ENCODE data around the gene RSPH6A.

The RSPH6A gene

DNA sequence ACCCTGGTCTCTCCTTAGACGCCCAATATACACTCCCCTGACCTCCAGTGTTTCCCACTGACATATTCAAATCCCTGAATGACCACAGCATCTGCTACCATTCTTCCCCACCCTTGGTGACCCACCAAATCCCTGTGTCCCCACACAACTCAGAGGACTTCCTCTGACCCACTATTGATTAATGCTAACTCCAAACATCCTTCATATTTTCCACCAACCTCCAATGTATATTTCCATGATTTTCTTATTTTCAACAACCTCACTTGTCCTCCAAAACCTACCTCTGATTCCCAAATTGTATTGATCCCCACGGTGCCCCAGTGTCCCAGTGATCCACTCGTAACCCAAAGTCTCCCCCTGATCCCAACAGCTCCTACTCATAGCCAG, 21.9 kb downstream of the RSPH6A start:
- TF ChIP-seq CSDC2 (CRISPR knock-in tag; IDR thresholded peaks at IDR 0.05) (no peak), SNAI2 (CRISPR knock-in tag; IDR thresholded peaks at IDR 0.05) (no peak), ZNF70 (CRISPR knock-in tag; IDR thresholded peaks at IDR 0.05) (no peak), TCF4 (CRISPR knock-in tag; IDR thresholded peaks at IDR 0.05; ENCODE audit: borderline replicate concordance) (no peak), RARB (CRISPR knock-in tag; IDR thresholded peaks at IDR 0.05) (no peak), ZC3H10 (CRISPR knock-in tag; IDR thresholded peaks at IDR 0.05) (no peak), PPARA (CRISPR knock-in tag; IDR thresholded peaks at IDR 0.05; ENCODE audit: borderline replicate concordance) (no peak), ZFP3 (CRISPR knock-in tag; IDR thresholded peaks at IDR 0.05) (no peak), BACH2 (CRISPR knock-in tag; IDR thresholded peaks at IDR 0.05; ENCODE audit: borderline replicate concordance) (no peak), ARNTL (CRISPR knock-in tag; IDR thresholded peaks at IDR 0.05; ENCODE audit: borderline replicate concordance, low read depth) (no peak), ZNF565 (CRISPR knock-in tag; conservative IDR thresholded peaks at IDR 0.05; ENCODE audit: low read depth) (no peak), ZFP30 (CRISPR knock-in tag; IDR thresholded peaks at IDR 0.05) (no peak), GLIS3 (CRISPR knock-in tag; IDR thresholded peaks at IDR 0.05) (no peak), OSR1 (CRISPR knock-in tag; IDR thresholded peaks at IDR 0.05) (no peak), ZNF8 (CRISPR knock-in tag; IDR thresholded peaks at IDR 0.05) (no peak), ESRRG (CRISPR knock-in tag; IDR thresholded peaks at IDR 0.05) (no peak), ISL1 (CRISPR knock-in tag; IDR thresholded peaks at IDR 0.05) (no peak)
- TF ChIP-seq, protein P1, sequence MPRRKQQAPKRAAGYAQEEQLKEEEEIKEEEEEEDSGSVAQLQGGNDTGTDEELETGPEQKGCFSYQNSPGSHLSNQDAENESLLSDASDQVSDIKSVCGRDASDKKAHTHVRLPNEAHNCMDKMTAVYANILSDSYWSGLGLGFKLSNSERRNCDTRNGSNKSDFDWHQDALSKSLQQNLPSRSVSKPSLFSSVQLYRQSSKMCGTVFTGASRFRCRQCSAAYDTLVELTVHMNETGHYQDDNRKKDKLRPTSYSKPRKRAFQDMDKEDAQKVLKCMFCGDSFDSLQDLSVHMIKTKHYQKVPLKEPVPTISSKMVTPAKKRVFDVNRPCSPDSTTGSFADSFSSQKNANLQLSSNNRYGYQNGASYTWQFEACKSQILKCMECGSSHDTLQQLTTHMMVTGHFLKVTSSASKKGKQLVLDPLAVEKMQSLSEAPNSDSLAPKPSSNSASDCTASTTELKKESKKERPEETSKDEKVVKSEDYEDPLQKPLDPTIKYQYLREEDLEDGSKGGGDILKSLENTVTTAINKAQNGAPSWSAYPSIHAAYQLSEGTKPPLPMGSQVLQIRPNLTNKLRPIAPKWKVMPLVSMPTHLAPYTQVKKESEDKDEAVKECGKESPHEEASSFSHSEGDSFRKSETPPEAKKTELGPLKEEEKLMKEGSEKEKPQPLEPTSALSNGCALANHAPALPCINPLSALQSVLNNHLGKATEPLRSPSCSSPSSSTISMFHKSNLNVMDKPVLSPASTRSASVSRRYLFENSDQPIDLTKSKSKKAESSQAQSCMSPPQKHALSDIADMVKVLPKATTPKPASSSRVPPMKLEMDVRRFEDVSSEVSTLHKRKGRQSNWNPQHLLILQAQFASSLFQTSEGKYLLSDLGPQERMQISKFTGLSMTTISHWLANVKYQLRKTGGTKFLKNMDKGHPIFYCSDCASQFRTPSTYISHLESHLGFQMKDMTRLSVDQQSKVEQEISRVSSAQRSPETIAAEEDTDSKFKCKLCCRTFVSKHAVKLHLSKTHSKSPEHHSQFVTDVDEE (CRISPR knock-in tag; IDR thresholded peaks at IDR 0.05): no peak
- TF ChIP-seq, protein P2, sequence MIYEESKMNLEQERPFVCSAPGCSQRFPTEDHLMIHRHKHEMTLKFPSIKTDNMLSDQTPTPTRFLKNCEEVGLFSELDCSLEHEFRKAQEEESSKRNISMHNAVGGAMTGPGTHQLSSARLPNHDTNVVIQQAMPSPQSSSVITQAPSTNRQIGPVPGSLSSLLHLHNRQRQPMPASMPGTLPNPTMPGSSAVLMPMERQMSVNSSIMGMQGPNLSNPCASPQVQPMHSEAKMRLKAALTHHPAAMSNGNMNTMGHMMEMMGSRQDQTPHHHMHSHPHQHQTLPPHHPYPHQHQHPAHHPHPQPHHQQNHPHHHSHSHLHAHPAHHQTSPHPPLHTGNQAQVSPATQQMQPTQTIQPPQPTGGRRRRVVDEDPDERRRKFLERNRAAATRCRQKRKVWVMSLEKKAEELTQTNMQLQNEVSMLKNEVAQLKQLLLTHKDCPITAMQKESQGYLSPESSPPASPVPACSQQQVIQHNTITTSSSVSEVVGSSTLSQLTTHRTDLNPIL (CRISPR knock-in tag; IDR thresholded peaks at IDR 0.05; ENCODE audit: low read depth): no peak
- TF ChIP-seq, protein P3, sequence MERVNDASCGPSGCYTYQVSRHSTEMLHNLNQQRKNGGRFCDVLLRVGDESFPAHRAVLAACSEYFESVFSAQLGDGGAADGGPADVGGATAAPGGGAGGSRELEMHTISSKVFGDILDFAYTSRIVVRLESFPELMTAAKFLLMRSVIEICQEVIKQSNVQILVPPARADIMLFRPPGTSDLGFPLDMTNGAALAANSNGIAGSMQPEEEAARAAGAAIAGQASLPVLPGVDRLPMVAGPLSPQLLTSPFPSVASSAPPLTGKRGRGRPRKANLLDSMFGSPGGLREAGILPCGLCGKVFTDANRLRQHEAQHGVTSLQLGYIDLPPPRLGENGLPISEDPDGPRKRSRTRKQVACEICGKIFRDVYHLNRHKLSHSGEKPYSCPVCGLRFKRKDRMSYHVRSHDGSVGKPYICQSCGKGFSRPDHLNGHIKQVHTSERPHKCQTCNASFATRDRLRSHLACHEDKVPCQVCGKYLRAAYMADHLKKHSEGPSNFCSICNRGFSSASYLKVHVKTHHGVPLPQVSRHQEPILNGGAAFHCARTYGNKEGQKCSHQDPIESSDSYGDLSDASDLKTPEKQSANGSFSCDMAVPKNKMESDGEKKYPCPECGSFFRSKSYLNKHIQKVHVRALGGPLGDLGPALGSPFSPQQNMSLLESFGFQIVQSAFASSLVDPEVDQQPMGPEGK (CRISPR knock-in tag; IDR thresholded peaks at IDR 0.05; ENCODE audit: borderline replicate concordance): no peak
- ATAC-seq: no peak

DNA sequence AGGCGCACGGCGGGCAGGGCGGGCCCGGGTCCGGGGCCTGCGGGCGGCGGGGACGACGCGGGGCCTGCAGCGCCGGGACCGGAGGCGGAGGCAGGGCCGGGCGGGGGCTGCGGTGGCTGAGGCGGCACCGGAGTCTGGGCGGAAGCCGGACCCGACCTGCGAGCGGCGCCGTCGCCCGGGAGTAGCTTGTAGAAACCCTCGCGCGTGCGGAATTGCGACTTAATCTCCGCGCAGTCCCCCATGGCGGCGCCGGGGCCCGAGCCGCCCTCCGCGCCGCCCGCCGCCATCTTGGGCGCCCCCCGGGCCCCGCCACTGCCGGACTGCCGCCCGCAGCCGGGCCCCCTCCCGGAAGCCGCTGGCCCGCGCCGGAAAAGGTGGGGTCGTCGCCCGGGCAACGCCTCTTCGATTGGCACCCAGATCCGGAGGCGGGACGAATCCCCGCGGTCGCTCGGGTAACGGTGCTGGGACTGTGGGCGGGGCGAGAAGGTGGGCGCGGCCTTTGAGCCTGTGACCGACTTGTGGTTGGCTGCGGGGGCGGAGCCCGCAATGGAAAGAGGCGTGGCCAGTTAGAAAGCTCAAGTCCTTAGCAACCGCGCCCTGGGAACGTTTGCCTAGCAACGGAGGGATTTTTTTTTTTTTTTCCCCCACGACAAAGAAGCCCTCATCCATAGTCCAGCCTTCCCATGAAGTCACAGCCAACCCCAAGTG, 22.5 kb downstream of the RSPH6A start, which contains the start of gene DMWD:
Gene DMWD, minus strand, starts transcription at position 376 of the 708 bp plus-strand sequence. Its CDS starts 89 bp downstream, at position 287.
- peak; percentile 96 for ATAC-seq
- TF ChIP-seq ZC3H10 (CRISPR knock-in tag; IDR thresholded peaks at IDR 0.05) (no peak), CSDC2 (CRISPR knock-in tag; IDR thresholded peaks at IDR 0.05) (no peak), ESRRG (CRISPR knock-in tag; IDR thresholded peaks at IDR 0.05) (no peak), ZFP30 (CRISPR knock-in tag; IDR thresholded peaks at IDR 0.05) (no peak), ZNF565 (CRISPR knock-in tag; conservative IDR thresholded peaks at IDR 0.05; ENCODE audit: low read depth) (no peak), ARNTL (CRISPR knock-in tag; IDR thresholded peaks at IDR 0.05; ENCODE audit: borderline replicate concordance, low read depth) (no peak), ISL1 (CRISPR knock-in tag; IDR thresholded peaks at IDR 0.05) (no peak), RARB (CRISPR knock-in tag; IDR thresholded peaks at IDR 0.05) (no peak), ZNF8 (CRISPR knock-in tag; IDR thresholded peaks at IDR 0.05) (no peak)
- TF ChIP-seq, protein P3 (CRISPR knock-in tag; IDR thresholded peaks at IDR 0.05; ENCODE audit: borderline replicate concordance): no peak

DNA sequence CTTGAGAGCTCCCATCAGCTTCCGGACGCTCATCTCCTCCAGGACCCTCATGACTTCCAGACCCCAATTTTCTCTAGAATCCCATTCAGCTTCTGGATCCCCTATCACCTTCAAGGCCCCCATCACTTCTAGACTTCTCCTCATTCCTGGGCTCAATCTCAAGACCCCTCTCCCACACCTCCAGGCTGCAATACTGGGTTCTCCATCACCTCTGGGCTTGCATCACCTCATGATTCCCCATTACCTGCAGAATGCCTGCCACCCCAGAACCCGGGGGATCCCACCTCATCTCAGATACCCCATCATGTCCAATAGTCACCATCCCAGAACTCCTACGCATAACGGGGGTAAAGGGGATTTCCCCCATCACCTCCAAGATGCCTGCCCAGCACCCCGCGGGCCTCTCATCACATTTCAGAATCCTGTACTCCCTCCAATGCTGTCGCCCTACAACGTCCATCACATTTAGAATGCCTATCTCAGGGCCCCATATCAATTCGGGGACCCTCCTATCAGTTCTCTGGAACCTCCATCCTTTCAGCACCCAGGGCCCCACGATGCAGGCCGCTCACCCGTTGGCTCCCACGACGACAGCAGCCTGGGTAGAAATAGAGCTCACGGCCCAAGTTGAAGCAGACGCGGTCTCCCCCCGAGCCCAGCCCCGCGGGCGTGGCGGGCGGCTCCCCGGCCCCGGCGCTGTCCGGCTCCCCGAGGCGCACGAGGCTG, 23.2 kb downstream of the RSPH6A start:
- no peak; the same call in 2 of the 3 replicates for ATAC-seq
- no peak for TF ChIP-seq ESRRG (CRISPR knock-in tag; IDR thresholded peaks at IDR 0.05)
- TF ChIP-seq, protein P2 (CRISPR knock-in tag; IDR thresholded peaks at IDR 0.05; ENCODE audit: low read depth): no peak
- TF ChIP-seq TOX (CRISPR knock-in tag; IDR thresholded peaks at IDR 0.05; ENCODE audit: borderline replicate concordance): no peak
- TF ChIP-seq ZNF8 (CRISPR knock-in tag; IDR thresholded peaks at IDR 0.05): no peak
- no peak for TF ChIP-seq ZC3H10 (CRISPR knock-in tag; IDR thresholded peaks at IDR 0.05)
- TF ChIP-seq ZFP30 (CRISPR knock-in tag; IDR thresholded peaks at IDR 0.05): no peak
- TF ChIP-seq, protein P3 (CRISPR knock-in tag; IDR thresholded peaks at IDR 0.05; ENCODE audit: borderline replicate concordance): no peak
- no peak for TF ChIP-seq CSDC2 (CRISPR knock-in tag; IDR thresholded peaks at IDR 0.05)
- TF ChIP-seq OSR1 (CRISPR knock-in tag; IDR thresholded peaks at IDR 0.05): no peak
